Neuronal stem cell (in vitro differentiated cells): ENCODE results near the gene SRGN. TPM values are rescaled to one million over a fixed set of nuclear protein-coding genes. Genes with fewer than 3 reads are reported as not detected.

ENCODE experiments used
- DNase-seq: peaks from one replicate; pipeline ENCODE4 v3.0.0-alpha.2; 2013; ENCODE audit warnings: low spot score
- H2AFZ ChIP-seq: one replicate; pipeline ENCODE4 v1.6.1; 2013; ENCODE audit warnings: mild to moderate bottlenecking, low read length, inconsistent platforms
- H2AK5ac ChIP-seq: 2 replicates; pipeline ENCODE4 v1.6.1; 2013; ENCODE audit warnings: low read depth, mild to moderate bottlenecking, inconsistent platforms, low read length, moderate library complexity, mixed read lengths
- H2BK120ac ChIP-seq: 2 replicates; pipeline ENCODE4 v1.6.1; 2013; ENCODE audit warnings: low read depth, mild to moderate bottlenecking, inconsistent platforms, low read length, moderate library complexity, mixed read lengths
- H2BK12ac ChIP-seq: one replicate; pipeline ENCODE4 v1.6.1; 2013; ENCODE audit warnings: low read length, inconsistent platforms
- H2BK15ac ChIP-seq: 2 replicates; pipeline ENCODE4 v1.6.1; 2013; ENCODE audit warnings: mild to moderate bottlenecking, low read length, inconsistent platforms, mixed read lengths
- H2BK5ac ChIP-seq: one replicate; pipeline ENCODE4 v1.6.1; 2013; ENCODE audit warnings: inconsistent platforms, mild to moderate bottlenecking, low read length, moderate library complexity
- H3K14ac ChIP-seq: one replicate; pipeline ENCODE4 v1.6.1; 2013; ENCODE audit warnings: low read length, inconsistent platforms
- H3K18ac ChIP-seq: 2 replicates; pipeline ENCODE4 v1.6.1; 2013; ENCODE audit warnings: low read length, inconsistent platforms
- H3K23ac ChIP-seq: 2 replicates; pipeline ENCODE4 v1.6.1; 2013; ENCODE audit warnings: low read depth, mild to moderate bottlenecking, mixed read lengths, low read length, inconsistent platforms; ENCODE audit not compliant: poor library complexity
- H3K27ac ChIP-seq: replicated peaks from 3 replicates; pipeline ENCODE4 v1.5.1; 2013; ENCODE audit warnings: low read length, inconsistent platforms
- H3K27me3 ChIP-seq, 3 experiments: 2 replicates each; pipeline ENCODE4 v1.6.1; 2013; ENCODE audit warnings: low read length in 3 of 3, mild to moderate bottlenecking in 2 of 3, inconsistent platforms in 1 of 3, low read depth in 1 of 3, mixed read lengths in 1 of 3, moderate library complexity in 1 of 3; ENCODE audit not compliant: control insufficient read depth in 3 of 3, insufficient read depth in 3 of 3
- H3K36me3 ChIP-seq, 2 donors: replicated peaks in 1 of 2; 2 replicates each; pipeline ENCODE4 v1.6.1; 2013; ENCODE audit warnings: low read length in 2 of 2; ENCODE audit not compliant: control insufficient read depth in 2 of 2, insufficient read depth in 2 of 2
- H3K4ac ChIP-seq: 2 replicates; pipeline ENCODE4 v1.6.1; 2013; ENCODE audit warnings: inconsistent platforms, mild to moderate bottlenecking, low read length, moderate library complexity
- H3K4me1 ChIP-seq, 2 donors: 1 replicate in 1 of 2; 2 replicates in 1 of 2; pipeline ENCODE4 v1.6.1; 2013; ENCODE audit warnings: low read length in 2 of 2, low read depth in 1 of 2; ENCODE audit not compliant: control insufficient read depth in 2 of 2, insufficient read depth in 1 of 2
- H3K4me2 ChIP-seq: one replicate; pipeline ENCODE4 v1.6.1; 2013; ENCODE audit warnings: mild to moderate bottlenecking, low read length, inconsistent platforms; ENCODE audit not compliant: insufficient read depth, poor library complexity, severe bottlenecking
- H3K4me3 ChIP-seq, 2 donors: 2 replicates each; pipeline ENCODE4 v1.5.1; 2013; ENCODE audit warnings: low read length in 2 of 2, mild to moderate bottlenecking in 2 of 2, inconsistent platforms in 1 of 2, moderate library complexity in 1 of 2
- H3K79me1 ChIP-seq: one replicate; pipeline ENCODE4 v1.6.1; 2013; ENCODE audit warnings: low read depth, mild to moderate bottlenecking, inconsistent platforms, low read length, moderate library complexity
- H3K9ac ChIP-seq: one replicate; pipeline ENCODE4 v1.6.1; 2013; ENCODE audit warnings: mild to moderate bottlenecking, low read depth, low read length, inconsistent platforms; ENCODE audit not compliant: poor library complexity
- H3K9me3 ChIP-seq, 2 donors: replicated peaks in 1 of 2; 2 replicates each; pipeline versions ENCODE3 to v1.6.1; 2013; ENCODE audit warnings: low read length in 2 of 2, mild to moderate bottlenecking in 2 of 2, inconsistent platforms in 1 of 2, low read depth in 1 of 2, mixed read lengths in 1 of 2, moderate library complexity in 1 of 2; ENCODE audit not compliant: control insufficient read depth in 2 of 2, insufficient read depth in 1 of 2
- H4K8ac ChIP-seq: one replicate; pipeline ENCODE4 v1.6.1; 2013; ENCODE audit warnings: low read depth, mild to moderate bottlenecking, inconsistent platforms, low read length, moderate library complexity
- H4K91ac ChIP-seq: one replicate; pipeline ENCODE4 v1.6.1; 2013; ENCODE audit warnings: low read length, low read depth, mild to moderate bottlenecking, inconsistent platforms; ENCODE audit not compliant: poor library complexity
- WGBS, 2 donors: extraction: QIAGEN DNeasy Blood & Tissue Kit; methylation state at CpG; one replicate each; pipeline ENCODE4 v1.1.7; 2013; ENCODE audit warnings: missing lambda C conversion rate in 2 of 2, mixed read lengths in 1 of 2; ENCODE audit not compliant: insufficient read length in 2 of 2, insufficient replicate concordance in 1 of 2; ENCODE audit errors: extremely low coverage in 2 of 2; 5-methylcytosine and 5-hydroxymethylcytosine counted together
- small RNA-seq: library from polyadenylated mRNA; stranded (forward); fragments of <200 nt; extraction: miRNeasy Mini kit (QIAGEN cat#:217004); gene quantifications from one replicate; pipeline ENCODE3, GENCODE V24; 2013; ENCODE audit not compliant: insufficient read depth

SRGN gene

GRCh38 chr10:69151984-69152383 is 64.1 kb downstream of the SRGN start:
- H3K36me3 ChIP-seq, result peaks cover 0 to 10% of the 10 kb centered on the region in 2 donors
- H3K14ac ChIP-seq, result no peak overlapping the region
- H3K4me1 ChIP-seq, result no peaks in the 10 kb centered on the region
- H3K4me2 ChIP-seq, result no peak overlapping the region
- no peak overlapping the region for H3K23ac ChIP-seq
- H3K9me3 ChIP-seq, result no peaks in the 10 kb centered on the region
- WGBS, 2 donors, result no CpG with 5 or more reads among the region's 3 CpGs
- no peak overlapping the region for H2BK15ac ChIP-seq
- no peaks in the 10 kb centered on the region for H3K27me3 ChIP-seq
- H3K9ac ChIP-seq, result no peak overlapping the region
- H4K91ac ChIP-seq, result no peak overlapping the region
- peaks cover 1% of the 10 kb centered on the region for H3K79me1 ChIP-seq
- DNase-seq, result no peak
- H3K4ac ChIP-seq, result no peak overlapping the region
- H3K4me3 ChIP-seq, result no peak overlapping the region
- no peak overlapping the region for H4K8ac ChIP-seq
- H2AFZ ChIP-seq, result no peak overlapping the region
- H2BK5ac ChIP-seq, result no peak overlapping the region
- H3K18ac ChIP-seq, result no peak overlapping the region
- no peak overlapping the region for H2BK12ac ChIP-seq
- no peak overlapping the region for H2AK5ac ChIP-seq
- no peak overlapping the region for H3K27ac ChIP-seq
- H2BK120ac ChIP-seq, result no peak overlapping the region

GRCh38 chr10:69153227-69153626 is 65.3 kb downstream of the SRGN start:
- WGBS, 2 donors, result no CpG with 5 or more reads among the region's 6 CpGs
- no peak overlapping the region for H3K18ac ChIP-seq
- no peak overlapping the region for H2BK120ac ChIP-seq
- no peak overlapping the region for H2AFZ ChIP-seq
- no peaks in the 10 kb centered on the region for H3K9me3 ChIP-seq
- no peak overlapping the region for H3K27ac ChIP-seq
- no peaks in the 10 kb centered on the region for H3K4me1 ChIP-seq
- no peak overlapping the region for H2BK15ac ChIP-seq
- no peak overlapping the region for H3K4me3 ChIP-seq
- H4K91ac ChIP-seq, result no peak overlapping the region
- H2BK5ac ChIP-seq, result no peak overlapping the region
- H4K8ac ChIP-seq, result no peak overlapping the region
- H3K14ac ChIP-seq, result no peak overlapping the region
- H2BK12ac ChIP-seq, result no peak overlapping the region
- no peaks in the 10 kb centered on the region for H3K27me3 ChIP-seq
- peaks cover 1% of the 10 kb centered on the region for H3K79me1 ChIP-seq
- H2AK5ac ChIP-seq, result no peak overlapping the region
- peaks cover 0 to 22% of the 10 kb centered on the region in 2 donors for H3K36me3 ChIP-seq
- no peak overlapping the region for H3K9ac ChIP-seq
- no peak overlapping the region for H3K4me2 ChIP-seq
- H3K23ac ChIP-seq, result no peak overlapping the region
- no peak for DNase-seq
- no peak overlapping the region for H3K4ac ChIP-seq

Small RNA genes lying within 50 kb of the gene (small RNA-seq; reads per million reads assigned to genes)
- gene RF00017, result not detected
